Lower lobe of right lung (tissue), 2 donors: Measurements from ENCODE around the gene CD38. TPM values are rescaled to one million over a fixed set of nuclear protein-coding genes. Genes with fewer than 3 reads are reported as not detected.

Source experiments
- ATAC-seq, 2 donors: fragments of 200-7000 bp; cut with Tn5 transposase; one replicate each; pipeline ENCODE4 v1.9.1; 2020 to 2022; ENCODE audit warnings: mild to moderate bottlenecking in 2 of 2, moderate library complexity in 2 of 2
- DNase-seq: peaks from one replicate; pipeline ENCODE4 v3.0.0-alpha.2; 2020
- H3K27ac ChIP-seq: fragments of 200-600 bp; one replicate; pipeline ENCODE4 v1.8.0; 2022
- H3K27me3 ChIP-seq: fragments of 200-600 bp; one replicate; pipeline ENCODE4 v1.8.0; 2022; ENCODE audit warnings: low read depth
- H3K36me3 ChIP-seq: fragments of 200-600 bp; one replicate; pipeline ENCODE4 v1.8.0; 2022; ENCODE audit warnings: mild to moderate bottlenecking
- H3K4me1 ChIP-seq: fragments of 200-600 bp; one replicate; pipeline ENCODE4 v1.8.0; 2022
- H3K4me3 ChIP-seq: fragments of 200-600 bp; one replicate; pipeline ENCODE4 v1.8.0; 2022; ENCODE audit warnings: mild to moderate bottlenecking
- H3K9me3 ChIP-seq: fragments of 200-600 bp; one replicate; pipeline ENCODE4 v1.8.0; 2022
- CTCF ChIP-seq: fragments of 200-600 bp; IDR thresholded peaks from one replicate; pipeline ENCODE4 v1.8.0; 2022; ENCODE audit warnings: antibody characterized with exemption, mild to moderate bottlenecking
- intact Hi-C: fragments of 100-400 bp; cut with DNase I; formaldehyde crosslinking; loops from one replicate; pipeline ENCODE4 v1.11.0; 2022
- total RNA-seq: library from RNA; stranded (reverse); fragmentation: NEBNext Ultra II Directional; extraction: Animal tissue kit (Norgen Biotek cat#: 25700); gene quantifications from one replicate; pipeline ENCODE4 v1.2.1, GENCODE V29; 2021
- donor health status: DM: no; HTN: yes; CAD: no; lungs with severe emphysema.

The CD38 gene
- total RNA-seq, 1 donor from 2014 or later: 8.5 TPM

- H3K9me3 ChIP-seq: no peaks in the 10 kb centered on the region
- ATAC-seq (peak in 1 of 2 donors; percentile 27), DNase-seq (no peak)
- no peak overlapping the region for H3K4me3 ChIP-seq
- H3K36me3 ChIP-seq: no peaks in the 10 kb centered on the region
- H3K27me3 ChIP-seq: no peaks in the 10 kb centered on the region
- H3K4me1 ChIP-seq: peaks cover 6% of the 10 kb centered on the region
- no peak overlapping the region for H3K27ac ChIP-seq
- intact Hi-C loops: no loop called here
- no peak for TF ChIP-seq CTCF
Observed at GRCh38 chr4:15771216-15772058, 6.7 kb upstream of the CD38 start.

- ATAC-seq (peak; percentile 87 to 90), DNase-seq (peak; percentile 53)
- Histone ChIP-seq H3K4me3 (no peak overlapping the region), H3K4me1 (peaks cover 15% of the 10 kb centered on the region), H3K27ac (peak overlapping the region; percentile 64), H3K9me3 (no peaks in the 10 kb centered on the region), H3K27me3 (no peaks in the 10 kb centered on the region), H3K36me3 (no peaks in the 10 kb centered on the region)
- intact Hi-C loops: no loop called here
- no peak for TF ChIP-seq CTCF
Observed at GRCh38 chr4:15774020-15774420, 4.1 kb upstream of the CD38 start.

GRCh38 chr4:15776871-15777648, 1.1 kb upstream of the CD38 start:
- Histone ChIP-seq H3K27ac (peak overlapping the region; percentile 16), H3K4me1 (peaks cover 36% of the 10 kb centered on the region), H3K9me3 (no peaks in the 10 kb centered on the region), H3K36me3 (no peaks in the 10 kb centered on the region), H3K4me3 (no peak overlapping the region), H3K27me3 (no peaks in the 10 kb centered on the region)
- no peak for TF ChIP-seq CTCF
- intact Hi-C loops: no loop called here
- no peak for ATAC-seq
- DNase-seq: no peak

- peak overlapping the region; percentile 78 for H3K27ac ChIP-seq
- DNase-seq (no peak), ATAC-seq (no peak)
- intact Hi-C loops: no loop called here
- H3K9me3 ChIP-seq: no peaks in the 10 kb centered on the region
- H3K4me3 ChIP-seq: peak overlapping the region; percentile 56
- no peaks in the 10 kb centered on the region for H3K36me3 ChIP-seq
- no peaks in the 10 kb centered on the region for H3K27me3 ChIP-seq
- peaks cover 36% of the 10 kb centered on the region for H3K4me1 ChIP-seq
- TF ChIP-seq CTCF: no peak
Observed at GRCh38 chr4:15777697-15778288, 335 bp upstream of the CD38 start.

GRCh38 chr4:15779306-15779705, 1.2 kb downstream of the CD38 start:
- Histone ChIP-seq H3K27me3 (no peaks in the 10 kb centered on the region), H3K9me3 (no peaks in the 10 kb centered on the region), H3K27ac (peak overlapping the region; percentile 78), H3K4me3 (peak overlapping the region; percentile 56), H3K4me1 (peaks cover 30% of the 10 kb centered on the region), H3K36me3 (no peaks in the 10 kb centered on the region)
- ATAC-seq (peak; percentile 72 to 84), DNase-seq (peak; percentile 61)
- peak; percentile 29 for TF ChIP-seq CTCF
- intact Hi-C loops: no loop called here
